ENCODE measurements around the gene CHFR. TPM values are rescaled to one million over a fixed set of nuclear protein-coding genes. Genes with fewer than 3 reads are reported as not detected.
"Not testable (repeated sequence)": the region's sequence is repeated elsewhere in the genome, so short reads cannot be mapped to it uniquely, and the experiment has no call there.

The CHFR gene
- total RNA-seq, 1 donor from 2014 or later: 55.0 TPM

DNA sequence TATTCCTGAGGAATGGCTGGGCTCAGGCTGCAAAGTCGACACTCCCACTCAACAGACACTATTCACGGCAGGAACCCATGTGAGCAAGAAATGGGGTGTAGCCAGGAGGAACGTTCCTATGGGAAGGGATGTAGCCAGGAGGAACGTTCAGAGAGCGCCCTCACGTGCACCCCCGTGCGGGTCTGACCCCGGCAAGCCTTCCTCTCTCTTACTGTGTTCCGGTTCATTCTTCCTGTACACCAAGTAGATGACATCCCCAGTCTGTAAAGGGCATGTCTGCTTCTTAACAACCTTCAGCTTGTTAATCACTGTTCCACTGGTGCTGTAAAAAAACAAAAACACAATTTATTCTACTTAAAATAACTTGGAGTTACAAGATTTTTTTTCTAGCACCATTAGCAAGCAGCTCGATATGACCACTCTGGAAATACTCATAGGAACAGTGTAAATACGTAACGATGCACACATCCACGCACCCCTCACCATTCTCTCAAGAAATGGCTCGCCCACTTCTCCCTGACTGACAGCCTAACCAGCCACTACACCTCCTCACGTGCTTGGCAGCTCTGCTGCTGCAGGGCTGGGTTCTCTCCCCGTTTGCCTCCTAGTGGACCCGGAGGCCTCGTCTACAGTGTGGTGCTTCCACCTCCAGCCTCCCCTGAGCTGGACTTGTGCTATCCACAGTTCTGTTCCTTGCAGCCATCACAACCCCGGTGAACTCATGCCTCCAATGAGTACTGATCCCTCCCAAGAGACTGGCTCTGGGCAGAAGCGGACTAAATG lies 15.1 kb downstream of the CHFR start:
- DNase-seq (ENCODE audit: low spot score): no peak
- H3K27ac Mint-ChIP-seq: peak overlapping the region; percentile 50
- intact Hi-C loops (cut with micrococcal nuclease): no loop called here

DNA sequence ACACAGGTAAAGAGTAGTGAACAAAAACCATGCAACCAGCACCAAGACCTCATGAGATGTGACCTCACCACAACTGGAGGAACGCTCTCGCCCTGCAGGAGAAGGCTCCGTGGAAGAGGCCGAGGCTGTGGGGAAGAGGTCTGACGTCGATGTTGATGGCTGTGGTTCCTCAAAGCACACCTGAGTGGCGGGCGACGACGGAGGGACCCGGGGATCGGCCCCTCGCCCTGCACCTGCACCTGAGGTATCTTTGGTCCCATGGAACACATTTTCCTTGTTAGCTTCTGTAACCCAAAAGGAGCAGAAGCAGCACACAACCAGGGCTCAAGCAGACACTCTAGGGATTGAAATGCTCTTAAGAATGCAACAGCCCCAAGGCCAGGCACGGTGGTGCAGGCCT lies 17.9 kb downstream of the CHFR start:
- no peak for DNase-seq (ENCODE audit: low spot score)
- no peak overlapping the region for H3K4me3 Mint-ChIP-seq (ENCODE audit: low read depth)
- H3K4me1 Mint-ChIP-seq (ENCODE audit: low read depth): peaks cover 28% of the 10 kb centered on the region
- intact Hi-C loops (cut with micrococcal nuclease): no loop called here
- H3K27ac Mint-ChIP-seq: no peak overlapping the region
- no peaks in the 10 kb centered on the region for H3K9me3 Mint-ChIP-seq
- peaks cover 57% of the 10 kb centered on the region for H3K36me3 Mint-ChIP-seq (ENCODE audit: low read depth)
- no peaks in the 10 kb centered on the region for H3K27me3 Mint-ChIP-seq (ENCODE audit: low read depth)

More for the DNA sequence above, 15.1 kb downstream of the CHFR start:
- H3K4me1 Mint-ChIP-seq (ENCODE audit: low read depth): peaks cover 18% of the 10 kb centered on the region
- no peak overlapping the region for H3K4me3 Mint-ChIP-seq (ENCODE audit: low read depth)
- H3K9me3 Mint-ChIP-seq: no peaks in the 10 kb centered on the region
- H3K27me3 Mint-ChIP-seq (ENCODE audit: low read depth): no peaks in the 10 kb centered on the region
- peaks cover 53% of the 10 kb centered on the region for H3K36me3 Mint-ChIP-seq (ENCODE audit: low read depth)

DNA sequence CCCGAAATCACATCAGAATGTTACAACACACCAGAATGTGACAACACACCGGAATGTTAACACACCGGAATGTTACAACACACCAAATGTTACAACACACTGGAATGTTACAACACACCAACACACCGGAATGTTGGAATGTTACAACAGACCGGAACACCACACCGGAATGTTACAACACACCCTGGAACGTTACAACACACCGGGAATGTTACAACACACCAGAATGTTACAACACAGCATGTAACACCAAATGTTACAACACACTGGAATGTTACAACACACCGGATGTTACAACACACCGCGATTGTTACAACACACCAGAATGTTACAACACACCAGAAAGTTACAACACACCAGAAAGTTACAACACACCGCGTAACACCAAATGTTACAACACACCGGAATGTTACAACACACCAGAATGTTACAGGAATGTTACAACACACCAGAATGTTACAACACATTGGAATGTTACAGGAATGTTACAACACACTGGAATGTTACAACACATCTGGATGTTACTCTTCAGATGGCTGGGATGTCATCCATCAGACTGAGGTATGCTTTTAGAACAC lies 21.1 kb downstream of the CHFR start:
- H3K36me3 Mint-ChIP-seq (ENCODE audit: low read depth): peaks cover 47% of the 10 kb centered on the region
- H3K4me1 Mint-ChIP-seq (ENCODE audit: low read depth): peaks cover 14% of the 10 kb centered on the region
- H3K9me3 Mint-ChIP-seq: no peaks in the 10 kb centered on the region
- no peaks in the 10 kb centered on the region for H3K27me3 Mint-ChIP-seq (ENCODE audit: low read depth)
- intact Hi-C loops (cut with micrococcal nuclease): no loop called here
- no peak for DNase-seq (ENCODE audit: low spot score)
- H3K27ac Mint-ChIP-seq: no peak overlapping the region
- no peak overlapping the region for H3K4me3 Mint-ChIP-seq (ENCODE audit: low read depth)

DNA sequence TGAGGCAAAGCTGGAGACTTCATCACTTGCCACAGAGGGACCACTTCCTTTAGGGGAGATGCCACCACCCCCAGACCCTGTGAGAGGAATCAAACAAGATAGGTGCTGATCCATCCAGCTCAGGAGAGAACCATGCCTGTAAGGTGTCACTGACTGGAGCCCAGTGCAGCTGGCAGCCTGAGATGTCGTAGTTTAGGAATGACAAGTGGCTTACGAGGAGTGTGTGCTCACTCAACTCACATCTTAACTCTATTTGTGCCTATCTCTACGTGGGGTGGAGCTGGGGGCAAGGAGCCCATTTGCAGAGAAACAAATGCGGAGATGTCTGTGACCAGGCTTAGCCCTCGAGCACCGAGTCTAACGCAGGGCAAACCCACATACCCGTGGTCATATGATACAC lies 25.8 kb downstream of the CHFR start:
- Mint-ChIP-seq H3K27me3 (ENCODE audit: low read depth) (no peaks in the 10 kb centered on the region), H3K36me3 (ENCODE audit: low read depth) (peaks cover 46% of the 10 kb centered on the region), H3K9me3 (no peaks in the 10 kb centered on the region), H3K4me1 (ENCODE audit: low read depth) (peaks cover 4% of the 10 kb centered on the region), H3K27ac (no peak overlapping the region), H3K4me3 (ENCODE audit: low read depth) (no peak overlapping the region)
- no peak for DNase-seq (ENCODE audit: low spot score)
- intact Hi-C loops (cut with micrococcal nuclease): no loop called here

DNA sequence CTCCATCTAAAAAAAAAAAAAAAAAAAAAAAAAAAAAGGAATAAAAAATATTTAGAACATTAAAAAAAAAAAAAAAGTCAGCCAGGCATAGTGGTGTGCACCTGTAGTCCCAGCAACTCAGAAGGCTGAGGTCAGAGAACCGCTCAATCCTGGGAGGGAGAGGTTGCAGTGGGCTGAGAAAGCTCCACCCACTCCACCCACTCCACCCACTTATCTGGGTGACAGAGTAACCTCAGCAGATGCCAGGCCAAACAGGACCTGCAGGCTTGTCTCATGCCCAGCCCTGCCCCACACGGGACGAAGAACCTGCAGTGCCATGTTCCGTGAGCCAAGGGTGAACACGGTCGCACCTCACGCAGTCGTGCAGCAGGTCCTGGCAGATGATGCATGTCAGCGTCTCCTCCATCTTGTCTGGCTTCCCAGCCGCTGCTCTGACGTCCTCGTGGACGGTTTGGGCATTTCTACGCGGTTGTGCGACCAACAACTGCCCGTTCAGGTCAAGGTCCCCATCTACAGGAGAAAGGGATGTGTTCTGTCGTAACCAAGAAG lies 28.6 kb downstream of the CHFR start:
- Mint-ChIP-seq H3K4me3 (ENCODE audit: low read depth) (no peak overlapping the region), H3K36me3 (ENCODE audit: low read depth) (peaks cover 52% of the 10 kb centered on the region), H3K9me3 (no peaks in the 10 kb centered on the region), H3K27me3 (ENCODE audit: low read depth) (no peaks in the 10 kb centered on the region), H3K4me1 (ENCODE audit: low read depth) (no peaks in the 10 kb centered on the region), H3K27ac (no peak overlapping the region)
- DNase-seq (ENCODE audit: low spot score): no peak
- intact Hi-C loops (cut with micrococcal nuclease): no loop called here

DNA sequence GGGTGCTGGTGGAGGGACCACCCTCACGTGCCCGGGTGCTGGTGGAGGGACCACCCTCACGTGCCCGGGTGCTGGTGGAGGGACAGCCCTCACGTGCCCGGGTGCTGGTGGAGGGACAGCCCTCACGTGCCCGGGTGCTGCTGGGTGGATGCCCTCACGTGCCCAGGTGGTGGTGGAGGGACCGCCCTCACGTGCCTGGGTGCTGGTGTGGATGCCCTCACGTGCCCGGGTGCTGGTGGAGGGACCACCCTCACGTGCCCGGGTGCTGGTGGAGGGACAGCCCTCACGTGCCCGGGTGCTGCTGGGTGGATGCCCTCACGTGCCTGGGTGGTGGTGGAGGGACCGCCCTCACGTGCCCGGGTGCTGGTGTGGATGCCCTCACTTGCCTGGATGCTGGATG lies 30.4 kb downstream of the CHFR start:
- H3K4me1 Mint-ChIP-seq (ENCODE audit: low read depth); H3K9me3 Mint-ChIP-seq; H3K27me3 Mint-ChIP-seq (ENCODE audit: low read depth); H3K27ac Mint-ChIP-seq; intact Hi-C loops (cut with micrococcal nuclease); H3K4me3 Mint-ChIP-seq (ENCODE audit: low read depth); DNase-seq (ENCODE audit: low spot score): not testable (repeated sequence)
- peaks cover 55% of the 10 kb centered on the region for H3K36me3 Mint-ChIP-seq (ENCODE audit: low read depth)

DNA sequence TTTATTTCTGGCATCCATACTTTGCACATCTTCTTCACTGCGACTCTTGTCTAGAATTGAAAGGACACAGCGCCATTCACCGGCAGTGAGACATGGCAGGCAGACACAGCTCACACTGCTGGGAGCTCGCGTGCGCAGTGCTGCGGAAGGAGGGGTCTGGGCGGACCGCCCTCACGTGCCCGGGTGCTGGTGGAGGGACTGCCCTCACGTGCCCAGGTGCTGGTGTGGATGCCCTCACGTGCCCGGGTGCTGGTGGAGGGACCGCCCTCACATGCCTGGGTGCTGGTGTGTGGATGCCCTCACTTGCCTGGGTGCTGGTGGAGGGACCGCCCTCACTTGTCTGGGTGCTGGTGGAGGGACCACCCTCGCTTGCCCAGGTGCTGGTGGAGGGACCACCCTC lies 30.8 kb downstream of the CHFR start:
- H3K27me3 Mint-ChIP-seq (ENCODE audit: low read depth): no peaks in the 10 kb centered on the region
- H3K27ac Mint-ChIP-seq: no peak overlapping the region
- H3K4me3 Mint-ChIP-seq (ENCODE audit: low read depth): no peak overlapping the region
- H3K4me1 Mint-ChIP-seq (ENCODE audit: low read depth): no peaks in the 10 kb centered on the region
- H3K36me3 Mint-ChIP-seq (ENCODE audit: low read depth): peaks cover 55% of the 10 kb centered on the region
- intact Hi-C loops (cut with micrococcal nuclease): no loop called here
- no peaks in the 10 kb centered on the region for H3K9me3 Mint-ChIP-seq
- DNase-seq (ENCODE audit: low spot score): no peak

DNA sequence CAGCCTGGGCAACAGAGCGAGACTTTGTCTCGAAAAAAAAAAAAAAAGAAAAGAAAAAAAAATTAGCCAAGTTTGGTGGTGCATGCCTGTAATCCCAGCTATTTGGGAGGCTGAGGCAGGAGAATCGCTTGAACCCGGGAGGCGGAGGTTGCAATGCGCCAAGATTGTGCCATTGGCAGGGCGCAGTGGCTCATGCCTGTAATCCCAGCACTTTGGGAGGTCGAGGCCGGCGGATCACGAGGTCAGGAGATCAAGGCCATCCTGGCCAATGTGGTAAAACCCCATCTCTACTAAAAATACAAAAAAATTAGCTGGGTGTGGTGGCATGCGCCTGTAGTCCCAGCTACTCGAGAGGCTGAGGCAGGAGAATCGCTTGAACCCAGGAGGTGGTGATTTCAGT lies 32.2 kb downstream of the CHFR start:
- intact Hi-C loops (cut with micrococcal nuclease); DNase-seq (ENCODE audit: low spot score); H3K9me3 Mint-ChIP-seq; H3K27me3 Mint-ChIP-seq (ENCODE audit: low read depth); H3K4me3 Mint-ChIP-seq (ENCODE audit: low read depth); H3K27ac Mint-ChIP-seq; H3K4me1 Mint-ChIP-seq (ENCODE audit: low read depth): not testable (repeated sequence)
- peaks cover 55% of the 10 kb centered on the region for H3K36me3 Mint-ChIP-seq (ENCODE audit: low read depth)

DNA sequence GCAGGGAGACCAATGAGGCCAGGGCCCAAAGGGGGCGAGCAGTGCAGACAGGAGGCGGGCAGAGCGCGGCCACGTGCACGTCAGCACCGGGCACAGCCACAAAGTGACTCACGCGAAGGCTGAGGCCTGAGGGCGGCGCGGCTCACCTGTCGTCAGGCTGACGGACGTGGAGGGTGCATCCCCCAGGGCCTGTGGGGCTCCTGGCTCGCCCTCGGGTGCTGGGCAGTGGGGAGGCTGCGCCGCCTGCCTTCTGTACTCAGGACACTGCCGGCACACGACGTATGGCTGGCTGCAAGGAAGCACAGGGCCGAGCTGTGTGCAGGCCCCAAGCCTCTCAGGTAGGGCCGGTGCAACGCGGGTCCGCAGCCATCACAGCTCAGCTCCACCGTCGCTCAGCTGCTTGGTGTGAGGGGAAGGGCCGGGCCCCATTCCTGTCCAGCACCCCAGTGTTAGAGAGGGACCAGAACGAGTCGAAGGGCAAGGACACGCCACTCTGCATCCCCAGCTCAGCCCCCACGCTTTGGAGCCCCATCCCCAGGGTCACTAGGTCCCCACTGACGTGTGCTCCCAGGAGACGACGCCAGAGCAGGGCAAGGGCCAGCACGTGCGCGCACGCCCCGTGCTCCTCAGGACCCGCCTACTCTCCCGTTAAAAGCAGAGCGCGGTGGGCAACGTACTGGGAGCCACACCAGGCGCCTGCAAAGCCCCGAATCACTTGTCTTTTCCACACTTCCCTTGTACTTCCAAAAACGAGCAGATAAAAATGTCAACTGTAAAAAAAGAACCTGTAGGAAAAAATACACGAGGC lies 33.9 kb downstream of the CHFR start:
- H3K9me3 Mint-ChIP-seq: no peaks in the 10 kb centered on the region
- no peaks in the 10 kb centered on the region for H3K4me1 Mint-ChIP-seq (ENCODE audit: low read depth)
- no peak overlapping the region for H3K27ac Mint-ChIP-seq
- intact Hi-C loops (cut with micrococcal nuclease): no loop called here
- peaks cover 47% of the 10 kb centered on the region for H3K36me3 Mint-ChIP-seq (ENCODE audit: low read depth)
- H3K4me3 Mint-ChIP-seq (ENCODE audit: low read depth): no peak overlapping the region
- no peaks in the 10 kb centered on the region for H3K27me3 Mint-ChIP-seq (ENCODE audit: low read depth)
- no peak for DNase-seq (ENCODE audit: low spot score)

DNA sequence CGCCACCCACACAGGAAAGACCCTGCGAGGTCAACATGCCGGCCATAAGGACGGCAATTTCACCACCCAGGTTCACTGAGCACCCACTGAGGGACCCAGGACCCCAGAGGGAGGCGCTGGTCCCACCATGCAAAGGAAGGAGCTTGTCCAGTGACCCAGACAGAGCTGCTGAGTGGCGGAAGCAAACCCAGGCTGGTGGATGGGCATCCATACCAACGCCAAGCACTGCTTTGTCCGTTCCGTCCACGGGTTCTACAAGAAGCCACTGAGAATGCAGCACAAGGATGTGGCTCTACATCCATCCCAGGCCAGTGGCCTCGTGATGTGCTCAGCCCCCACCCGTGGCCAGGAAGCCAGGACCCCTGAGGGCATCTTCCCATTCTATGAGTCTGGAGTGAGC lies 34.9 kb downstream of the CHFR start:
- no peak overlapping the region for H3K27ac Mint-ChIP-seq
- H3K27me3 Mint-ChIP-seq (ENCODE audit: low read depth): no peaks in the 10 kb centered on the region
- no peak for DNase-seq (ENCODE audit: low spot score)
- H3K4me1 Mint-ChIP-seq (ENCODE audit: low read depth): no peaks in the 10 kb centered on the region
- no peak overlapping the region for H3K4me3 Mint-ChIP-seq (ENCODE audit: low read depth)
- no peaks in the 10 kb centered on the region for H3K9me3 Mint-ChIP-seq
- peaks cover 51% of the 10 kb centered on the region for H3K36me3 Mint-ChIP-seq (ENCODE audit: low read depth)
- intact Hi-C loops (cut with micrococcal nuclease): no loop called here

DNA sequence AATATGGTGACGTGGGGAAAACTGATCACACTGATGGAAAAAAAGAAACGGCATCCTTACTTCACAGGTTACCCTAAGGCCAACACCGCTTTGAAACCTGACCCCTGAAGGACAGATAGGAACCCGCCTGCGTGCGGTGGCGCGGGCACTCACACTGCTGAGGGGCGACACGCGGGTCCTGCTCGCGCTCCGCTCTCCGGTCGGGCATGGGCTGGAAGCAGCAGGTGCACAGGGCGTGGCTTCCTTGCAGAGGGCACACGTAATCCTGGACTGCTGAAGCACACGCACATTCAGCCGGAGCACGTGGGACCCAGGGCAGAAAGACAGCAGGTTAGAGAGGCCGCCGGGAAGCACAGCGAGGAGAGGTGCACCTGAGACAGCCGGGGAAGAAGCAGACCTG lies 35.9 kb downstream of the CHFR start:
- H3K27ac Mint-ChIP-seq: no peak overlapping the region

DNA sequence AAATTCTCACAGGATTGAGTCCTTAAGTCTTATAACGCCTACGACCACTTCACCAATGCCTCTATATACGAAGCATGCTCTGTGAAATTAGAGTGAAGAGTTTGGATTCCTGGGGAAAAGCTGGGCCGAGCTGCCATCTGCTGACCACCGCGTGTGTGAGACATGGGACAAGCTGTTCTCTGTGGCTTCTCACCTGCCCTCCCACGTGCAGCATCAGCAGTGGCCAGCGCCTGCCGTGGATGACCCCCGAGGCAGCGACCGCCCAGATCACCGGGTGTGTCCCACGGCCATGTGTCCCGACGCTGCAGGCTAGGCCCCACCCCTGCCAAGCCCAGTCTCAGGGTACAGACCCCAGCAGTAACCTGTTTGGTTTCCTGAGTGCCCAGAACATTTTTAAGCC lies 37.1 kb downstream of the CHFR start:
- Mint-ChIP-seq H3K4me1 (ENCODE audit: low read depth) (no peaks in the 10 kb centered on the region), H3K9me3 (no peaks in the 10 kb centered on the region), H3K27ac (no peak overlapping the region), H3K4me3 (ENCODE audit: low read depth) (no peak overlapping the region), H3K27me3 (ENCODE audit: low read depth) (no peaks in the 10 kb centered on the region), H3K36me3 (ENCODE audit: low read depth) (peaks cover 55% of the 10 kb centered on the region)
- intact Hi-C loops (cut with micrococcal nuclease): no loop called here
- DNase-seq (ENCODE audit: low spot score): no peak

More for the DNA sequence above, 35.9 kb downstream of the CHFR start:
- no peaks in the 10 kb centered on the region for H3K27me3 Mint-ChIP-seq (ENCODE audit: low read depth)
- intact Hi-C loops (cut with micrococcal nuclease): no loop called here
- peaks cover 56% of the 10 kb centered on the region for H3K36me3 Mint-ChIP-seq (ENCODE audit: low read depth)
- no peak for DNase-seq (ENCODE audit: low spot score)
- no peak overlapping the region for H3K4me3 Mint-ChIP-seq (ENCODE audit: low read depth)
- H3K4me1 Mint-ChIP-seq (ENCODE audit: low read depth): no peaks in the 10 kb centered on the region
- no peaks in the 10 kb centered on the region for H3K9me3 Mint-ChIP-seq

DNA sequence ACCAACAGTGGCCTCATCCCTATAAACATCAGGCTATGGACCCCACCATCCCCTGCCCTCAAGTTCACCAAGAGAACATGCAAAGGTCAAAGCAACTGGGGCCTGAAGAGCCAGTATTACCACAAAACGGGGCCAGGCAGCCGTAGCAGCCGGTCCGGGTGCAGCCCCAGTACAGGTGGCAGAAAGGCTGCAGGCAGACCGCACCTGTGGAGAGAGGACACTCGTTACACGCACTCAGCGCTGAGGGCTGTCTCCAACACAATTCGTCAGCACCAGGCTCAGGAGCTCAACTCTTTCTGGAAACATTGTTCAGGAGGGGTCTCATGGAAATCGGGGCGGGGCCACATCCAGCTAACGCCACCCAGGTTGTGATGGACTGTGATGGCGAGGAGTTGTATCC lies 38.9 kb downstream of the CHFR start:
- DNase-seq (ENCODE audit: low spot score): no peak
- H3K9me3 Mint-ChIP-seq: no peaks in the 10 kb centered on the region
- H3K4me1 Mint-ChIP-seq (ENCODE audit: low read depth): no peaks in the 10 kb centered on the region
- no peak overlapping the region for H3K27ac Mint-ChIP-seq
- H3K36me3 Mint-ChIP-seq (ENCODE audit: low read depth): peaks cover 51% of the 10 kb centered on the region
- H3K27me3 Mint-ChIP-seq (ENCODE audit: low read depth): no peaks in the 10 kb centered on the region
- no peak overlapping the region for H3K4me3 Mint-ChIP-seq (ENCODE audit: low read depth)
- intact Hi-C loops (cut with micrococcal nuclease): no loop called here

Data from activated T-helper 2 cell treated with anti-CD3 and anti-CD28 coated beads, Interferon-gamma antibody, Interleukin-2, Interleukin-4, amounts not matched to agents 10 μg/mL and 5 μg/mL and 100 μg/mL, durations not matched to agents 14 hours and 24 hours and 36 hours (primary cell).